Measurements from ENCODE around the gene OR2AE1.

OR2AE1 gene

GRCh38 chr7:99848420-99849216 lies 28.2 kb downstream of the OR2AE1 start:
- no peak overlapping the region for H2BK5ac ChIP-seq (ENCODE audit: low read length)
- no peak overlapping the region for H3K4ac ChIP-seq (ENCODE audit: low read depth, low read length)
- no peak overlapping the region for H2AK5ac ChIP-seq (ENCODE audit: low read length)
- no peak overlapping the region for H2BK120ac ChIP-seq (ENCODE audit: low read depth, low read length)
- no peak overlapping the region for H2BK15ac ChIP-seq (replicated peaks; ENCODE audit: low read depth)
- H4K5ac ChIP-seq (ENCODE audit: low read length) = no peak overlapping the region
- no peak overlapping the region for H4K8ac ChIP-seq (ENCODE audit: low read depth, low read length)
- no peaks in the 10 kb centered on the region for H3K27me3 ChIP-seq (ENCODE audit: insufficient read depth, low read length, poor library complexity)
- no peaks in the 10 kb centered on the region for H3K79me1 ChIP-seq (ENCODE audit: low read length)
- no peak overlapping the region for H3K18ac ChIP-seq (ENCODE audit: low read length)
- no peaks in the 10 kb centered on the region for H3K4me1 ChIP-seq (ENCODE audit: control insufficient read depth, low read depth, low read length)
- H3K23ac ChIP-seq (ENCODE audit: low read length) = no peak overlapping the region
- H3K27ac ChIP-seq (ENCODE audit: low read depth, low read length) = no peak overlapping the region
- H3K56ac ChIP-seq (ENCODE audit: low read length) = no peak overlapping the region
- H3K4me3 ChIP-seq (ENCODE audit: low read length) = no peak overlapping the region
- no peak overlapping the region for H3K9ac ChIP-seq (ENCODE audit: low read length)
- H3K4me2 ChIP-seq (ENCODE audit: low read length) = no peak overlapping the region
- H3K36me3 ChIP-seq (ENCODE audit: control insufficient read depth, insufficient read depth, low read length) = no peaks in the 10 kb centered on the region
- no CpG with 5 or more reads among the region's 6 CpGs for WGBS (ENCODE audit: extremely low coverage, insufficient coverage, low lambda C conversion rate)
- DNase-seq = no peak
- no peaks in the 10 kb centered on the region for H3K79me2 ChIP-seq (ENCODE audit: control insufficient read depth, insufficient read depth, low read length)

GRCh38 chr7:99844328-99844727 lies 32.5 kb downstream of the OR2AE1 start:
- no peaks in the 10 kb centered on the region for H3K27me3 ChIP-seq (ENCODE audit: insufficient read depth, low read length, poor library complexity)
- no peak overlapping the region for H3K4me2 ChIP-seq (ENCODE audit: low read length)
- DNase-seq = no peak

GRCh38 chr7:99843808-99844207 lies 33.0 kb downstream of the OR2AE1 start:
- Histone ChIP-seq H3K18ac (ENCODE audit: low read length) (no peak overlapping the region), H2AK5ac (ENCODE audit: low read length) (no peak overlapping the region), H3K79me2 (ENCODE audit: control insufficient read depth, insufficient read depth, low read length) (no peaks in the 10 kb centered on the region), H3K36me3 (ENCODE audit: control insufficient read depth, insufficient read depth, low read length) (no peaks in the 10 kb centered on the region), H3K4me2 (ENCODE audit: low read length) (no peak overlapping the region), H4K5ac (ENCODE audit: low read length) (no peak overlapping the region), H3K27me3 (ENCODE audit: insufficient read depth, low read length, poor library complexity) (no peaks in the 10 kb centered on the region), H2BK15ac (replicated peaks; ENCODE audit: low read depth) (no peak overlapping the region), H3K9ac (ENCODE audit: low read length) (no peak overlapping the region), H3K4me1 (ENCODE audit: control insufficient read depth, low read depth, low read length) (peaks cover 8% of the 10 kb centered on the region), H3K4me3 (ENCODE audit: low read length) (no peak overlapping the region), H3K56ac (ENCODE audit: low read length) (no peak overlapping the region), H2BK5ac (ENCODE audit: low read length) (no peak overlapping the region), H4K8ac (ENCODE audit: low read depth, low read length) (no peak overlapping the region), H3K23ac (ENCODE audit: low read length) (no peak overlapping the region), H3K4ac (ENCODE audit: low read depth, low read length) (no peak overlapping the region), H3K27ac (ENCODE audit: low read depth, low read length) (no peak overlapping the region), H2BK120ac (ENCODE audit: low read depth, low read length) (no peak overlapping the region), H3K79me1 (ENCODE audit: low read length) (no peaks in the 10 kb centered on the region)
- WGBS (ENCODE audit: extremely low coverage, insufficient coverage, low lambda C conversion rate) = no CpG with 5 or more reads among the region's 4 CpGs
- DNase-seq = no peak

More at GRCh38 chr7:99844328-99844727, 32.5 kb downstream of the OR2AE1 start:
- Histone ChIP-seq H3K4me1 (ENCODE audit: control insufficient read depth, low read depth, low read length) (peaks cover 7% of the 10 kb centered on the region), H2BK15ac (replicated peaks; ENCODE audit: low read depth) (no peak overlapping the region), H3K79me2 (ENCODE audit: control insufficient read depth, insufficient read depth, low read length) (no peaks in the 10 kb centered on the region), H4K5ac (ENCODE audit: low read length) (no peak overlapping the region), H4K8ac (ENCODE audit: low read depth, low read length) (no peak overlapping the region), H3K36me3 (ENCODE audit: control insufficient read depth, insufficient read depth, low read length) (no peaks in the 10 kb centered on the region), H3K4ac (ENCODE audit: low read depth, low read length) (no peak overlapping the region), H3K18ac (ENCODE audit: low read length) (no peak overlapping the region), H2BK5ac (ENCODE audit: low read length) (no peak overlapping the region), H3K9ac (ENCODE audit: low read length) (no peak overlapping the region), H3K56ac (ENCODE audit: low read length) (no peak overlapping the region), H2BK120ac (ENCODE audit: low read depth, low read length) (no peak overlapping the region), H3K79me1 (ENCODE audit: low read length) (no peaks in the 10 kb centered on the region), H3K27ac (ENCODE audit: low read depth, low read length) (no peak overlapping the region), H2AK5ac (ENCODE audit: low read length) (no peak overlapping the region), H3K4me3 (ENCODE audit: low read length) (no peak overlapping the region), H3K23ac (ENCODE audit: low read length) (no peak overlapping the region)
- no CpG with 5 or more reads among the region's 1 CpG for WGBS (ENCODE audit: extremely low coverage, insufficient coverage, low lambda C conversion rate)

- H3K27me3 ChIP-seq (ENCODE audit: insufficient read depth, low read length, poor library complexity) = no peaks in the 10 kb centered on the region
- WGBS (ENCODE audit: extremely low coverage, insufficient coverage, low lambda C conversion rate) = no CpG with 5 or more reads among the region's 2 CpGs
- H3K27ac ChIP-seq (ENCODE audit: low read depth, low read length) = no peak overlapping the region
- no peaks in the 10 kb centered on the region for H3K79me1 ChIP-seq (ENCODE audit: low read length)
- H3K9ac ChIP-seq (ENCODE audit: low read length) = no peak overlapping the region
- no peak overlapping the region for H2BK120ac ChIP-seq (ENCODE audit: low read depth, low read length)
- H3K23ac ChIP-seq (ENCODE audit: low read length) = no peak overlapping the region
- no peak overlapping the region for H3K4me3 ChIP-seq (ENCODE audit: low read length)
- no peak overlapping the region for H3K18ac ChIP-seq (ENCODE audit: low read length)
- no peaks in the 10 kb centered on the region for H3K79me2 ChIP-seq (ENCODE audit: control insufficient read depth, insufficient read depth, low read length)
- no peak overlapping the region for H3K4ac ChIP-seq (ENCODE audit: low read depth, low read length)
- H4K8ac ChIP-seq (ENCODE audit: low read depth, low read length) = no peak overlapping the region
- no peaks in the 10 kb centered on the region for H3K36me3 ChIP-seq (ENCODE audit: control insufficient read depth, insufficient read depth, low read length)
- no peak overlapping the region for H2BK5ac ChIP-seq (ENCODE audit: low read length)
- no peak overlapping the region for H4K5ac ChIP-seq (ENCODE audit: low read length)
- no peak overlapping the region for H2AK5ac ChIP-seq (ENCODE audit: low read length)
- H3K4me2 ChIP-seq (ENCODE audit: low read length) = no peak overlapping the region
- H3K56ac ChIP-seq (ENCODE audit: low read length) = no peak overlapping the region
- no peak for DNase-seq
- peaks cover 8% of the 10 kb centered on the region for H3K4me1 ChIP-seq (ENCODE audit: control insufficient read depth, low read depth, low read length)
- no peak overlapping the region for H2BK15ac ChIP-seq (replicated peaks; ENCODE audit: low read depth)
These were observed 33.9 kb downstream of the OR2AE1 start for GRCh38 chr7:99842926-99843325.

- Histone ChIP-seq H3K23ac (ENCODE audit: low read length) (no peak overlapping the region), H3K79me1 (ENCODE audit: low read length) (no peaks in the 10 kb centered on the region), H4K5ac (ENCODE audit: low read length) (no peak overlapping the region), H3K56ac (ENCODE audit: low read length) (no peak overlapping the region), H3K4me3 (ENCODE audit: low read length) (no peak overlapping the region), H4K8ac (ENCODE audit: low read depth, low read length) (no peak overlapping the region), H2BK5ac (ENCODE audit: low read length) (no peak overlapping the region), H2BK15ac (replicated peaks; ENCODE audit: low read depth) (no peak overlapping the region), H3K4me1 (ENCODE audit: control insufficient read depth, low read depth, low read length) (peaks cover 8% of the 10 kb centered on the region), H3K4me2 (ENCODE audit: low read length) (no peak overlapping the region), H3K27ac (ENCODE audit: low read depth, low read length) (no peak overlapping the region), H3K36me3 (ENCODE audit: control insufficient read depth, insufficient read depth, low read length) (no peaks in the 10 kb centered on the region), H2AK5ac (ENCODE audit: low read length) (no peak overlapping the region), H3K9ac (ENCODE audit: low read length) (no peak overlapping the region), H3K4ac (ENCODE audit: low read depth, low read length) (no peak overlapping the region), H3K18ac (ENCODE audit: low read length) (no peak overlapping the region), H2BK120ac (ENCODE audit: low read depth, low read length) (no peak overlapping the region), H3K27me3 (ENCODE audit: insufficient read depth, low read length, poor library complexity) (no peaks in the 10 kb centered on the region), H3K79me2 (ENCODE audit: control insufficient read depth, insufficient read depth, low read length) (no peaks in the 10 kb centered on the region)
- no CpG with 5 or more reads among the region's 3 CpGs for WGBS (ENCODE audit: extremely low coverage, insufficient coverage, low lambda C conversion rate)
- no peak for DNase-seq
These were observed 36.5 kb downstream of the OR2AE1 start for GRCh38 chr7:99840136-99840869.
